AG09319 (cell line): ENCODE results near the gene CAMK1G.

Experiments
- DNase-seq: peaks from one replicate; pipeline ENCODE4 v3.0.0-alpha.2; 2010; ENCODE audit warnings: low read depth; ENCODE audit errors: extremely low read depth
- TF ChIP-seq, protein P1 (sequence below): IDR thresholded peaks from 2 replicates; pipeline ENCODE4 v1.5.1; 2011; ENCODE audit warnings: low read depth, mild to moderate bottlenecking, inconsistent platforms, low read length, moderate library complexity

Gene CAMK1G

DNA sequence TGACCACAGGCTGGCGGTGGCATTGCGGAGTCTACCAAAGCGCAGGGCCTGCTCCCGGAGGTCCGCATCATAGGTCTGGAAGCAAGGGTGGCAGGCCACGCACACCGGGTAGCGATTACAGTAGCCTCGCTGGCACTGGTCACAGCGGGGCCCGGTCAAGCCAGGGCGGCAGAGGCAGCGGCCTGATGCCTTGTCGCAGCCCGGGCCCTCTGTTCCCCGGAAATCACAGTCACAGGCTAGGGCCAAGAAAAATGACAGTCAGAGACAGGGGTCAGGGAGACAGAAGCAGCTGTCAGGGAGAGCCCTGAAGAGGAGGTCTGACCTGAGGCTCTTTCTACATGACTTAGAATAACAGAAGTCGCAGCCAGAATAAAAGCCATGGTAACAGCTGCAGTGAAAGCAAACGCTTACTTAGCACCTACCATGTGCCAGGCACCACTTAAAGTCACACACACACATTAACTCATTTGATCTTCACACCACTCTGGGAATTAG, 42.3 kb downstream of the CAMK1G start:
- no peak for DNase-seq
- TF ChIP-seq, protein P1, sequence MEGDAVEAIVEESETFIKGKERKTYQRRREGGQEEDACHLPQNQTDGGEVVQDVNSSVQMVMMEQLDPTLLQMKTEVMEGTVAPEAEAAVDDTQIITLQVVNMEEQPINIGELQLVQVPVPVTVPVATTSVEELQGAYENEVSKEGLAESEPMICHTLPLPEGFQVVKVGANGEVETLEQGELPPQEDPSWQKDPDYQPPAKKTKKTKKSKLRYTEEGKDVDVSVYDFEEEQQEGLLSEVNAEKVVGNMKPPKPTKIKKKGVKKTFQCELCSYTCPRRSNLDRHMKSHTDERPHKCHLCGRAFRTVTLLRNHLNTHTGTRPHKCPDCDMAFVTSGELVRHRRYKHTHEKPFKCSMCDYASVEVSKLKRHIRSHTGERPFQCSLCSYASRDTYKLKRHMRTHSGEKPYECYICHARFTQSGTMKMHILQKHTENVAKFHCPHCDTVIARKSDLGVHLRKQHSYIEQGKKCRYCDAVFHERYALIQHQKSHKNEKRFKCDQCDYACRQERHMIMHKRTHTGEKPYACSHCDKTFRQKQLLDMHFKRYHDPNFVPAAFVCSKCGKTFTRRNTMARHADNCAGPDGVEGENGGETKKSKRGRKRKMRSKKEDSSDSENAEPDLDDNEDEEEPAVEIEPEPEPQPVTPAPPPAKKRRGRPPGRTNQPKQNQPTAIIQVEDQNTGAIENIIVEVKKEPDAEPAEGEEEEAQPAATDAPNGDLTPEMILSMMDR = no peak

DNA sequence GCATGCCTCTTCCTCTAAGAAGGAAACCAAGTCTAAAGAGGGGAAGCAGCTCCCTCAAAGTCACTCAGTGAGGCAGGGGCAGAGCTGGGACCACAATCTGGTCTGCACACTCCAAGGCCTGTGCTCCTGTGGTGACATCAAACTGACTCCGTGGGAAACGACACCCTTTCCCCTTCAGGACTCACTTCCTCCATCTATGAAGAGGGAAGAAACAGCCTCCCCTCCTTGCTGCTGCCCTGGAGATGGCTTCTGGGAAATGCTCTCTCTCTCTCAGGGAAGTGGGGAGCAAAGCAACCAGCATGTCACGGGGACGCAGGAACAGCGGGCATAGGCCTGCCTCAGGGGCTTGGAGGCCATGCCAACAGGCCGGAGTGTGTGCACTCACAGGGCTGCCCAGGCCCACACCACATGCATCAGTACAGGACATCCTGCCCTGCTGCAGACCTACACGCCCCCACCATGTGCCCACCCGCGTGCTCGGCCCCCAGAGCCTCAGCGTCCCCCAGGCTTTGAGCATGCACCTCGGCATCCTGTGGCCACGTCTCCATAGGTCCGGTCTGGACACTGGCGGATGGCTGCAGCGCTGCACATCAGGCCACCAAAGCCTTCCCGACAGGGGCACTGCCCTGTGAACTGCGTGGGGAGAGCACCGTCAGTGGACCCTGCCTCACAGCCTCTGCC, 43.0 kb downstream of the CAMK1G start:
- TF ChIP-seq, protein P1 = no peak
- DNase-seq = no peak

DNA sequence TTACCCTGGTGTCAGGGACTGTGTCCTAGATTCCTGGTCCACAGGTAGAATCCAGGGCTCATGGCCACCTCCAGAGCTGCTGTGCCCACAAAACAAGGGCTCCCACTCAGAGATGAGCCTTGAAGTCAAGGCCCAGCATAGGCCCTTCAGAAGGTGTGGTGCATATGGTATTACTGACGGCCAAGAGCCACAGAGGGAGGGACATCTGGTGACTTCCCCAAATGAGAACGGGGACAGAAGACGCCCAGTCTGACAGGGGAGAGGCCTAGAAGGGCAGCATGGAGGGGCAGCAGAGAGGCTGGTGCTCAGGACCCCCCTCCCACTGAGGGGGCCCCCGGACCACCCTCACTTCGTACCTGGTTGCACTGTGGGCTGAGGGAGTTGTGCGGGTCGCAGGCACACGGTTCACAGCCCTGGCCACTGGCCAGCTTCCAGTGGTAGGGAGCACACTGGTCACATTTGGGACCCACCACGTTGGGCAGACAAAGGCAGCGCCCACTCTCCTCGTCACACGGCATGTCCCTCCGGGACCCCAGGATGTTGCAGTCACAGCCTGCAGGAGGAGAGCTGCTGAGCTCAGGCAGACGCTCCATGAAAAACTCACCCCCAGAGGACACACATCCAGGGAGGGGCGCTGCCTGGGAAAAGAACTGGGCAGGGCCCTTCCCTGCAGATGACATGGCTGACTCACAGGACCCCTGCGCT, 43.7 kb downstream of the CAMK1G start:
- TF ChIP-seq, protein P1 = no peak
- no peak for DNase-seq

DNA sequence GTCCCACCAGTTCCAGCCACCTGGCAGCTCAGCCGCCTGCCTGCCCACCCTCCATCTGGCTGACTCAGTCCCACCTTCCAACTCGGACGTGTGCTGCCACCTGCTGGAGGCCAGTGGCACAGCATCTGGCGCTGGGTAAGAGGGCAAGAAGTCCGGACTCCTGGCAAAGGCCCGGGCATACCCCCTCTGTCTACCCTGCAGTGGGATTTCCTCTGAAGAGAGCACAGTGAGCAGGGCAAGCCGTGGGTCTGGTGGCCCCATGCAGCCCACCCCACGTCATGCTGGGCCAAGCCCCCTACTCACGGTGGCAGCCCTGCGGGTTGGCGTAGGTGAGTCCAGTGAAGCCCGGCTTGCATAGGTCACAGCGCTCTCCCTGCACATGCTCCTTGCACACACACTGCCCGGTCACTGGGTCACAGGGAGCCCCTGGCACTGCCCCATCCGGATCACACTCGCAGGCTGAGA, 44.2 kb downstream of the CAMK1G start:
- DNase-seq = no peak
- TF ChIP-seq, protein P1 = no peak; the same call in none of the 2 replicates

DNA sequence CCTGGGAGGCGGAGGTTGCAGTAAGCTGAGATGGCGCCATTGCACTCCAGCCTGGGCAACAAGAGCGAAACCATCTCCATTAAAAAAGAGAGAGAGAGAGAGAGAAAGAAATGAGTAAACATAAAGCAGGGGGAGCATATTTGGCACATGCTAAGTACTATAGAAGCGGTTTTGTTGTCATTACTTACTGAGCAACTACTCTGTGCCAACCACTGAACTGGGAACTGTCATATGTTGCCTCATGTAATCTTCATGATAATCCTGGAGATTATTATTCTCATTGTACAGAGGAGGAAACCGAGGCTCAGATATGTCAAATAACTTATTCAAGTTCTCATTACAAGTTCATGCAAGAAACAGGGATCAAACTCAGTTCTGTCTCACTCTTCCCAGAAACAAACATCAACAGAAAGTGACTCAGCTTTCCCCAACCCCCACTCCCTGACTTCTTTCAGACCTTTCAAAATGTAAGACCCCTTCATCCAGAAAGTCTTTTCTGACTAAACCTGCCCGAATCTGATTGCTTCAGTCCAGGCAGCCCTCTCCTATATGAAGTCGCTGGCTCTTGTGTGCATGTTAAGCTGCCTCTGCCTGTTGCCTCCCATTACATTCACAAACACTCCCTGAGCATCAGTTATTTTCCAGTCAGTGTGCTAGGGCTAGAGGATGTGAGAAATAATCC, 45.2 kb downstream of the CAMK1G start:
- no peak for DNase-seq
- TF ChIP-seq, protein P1 = no peak

DNA sequence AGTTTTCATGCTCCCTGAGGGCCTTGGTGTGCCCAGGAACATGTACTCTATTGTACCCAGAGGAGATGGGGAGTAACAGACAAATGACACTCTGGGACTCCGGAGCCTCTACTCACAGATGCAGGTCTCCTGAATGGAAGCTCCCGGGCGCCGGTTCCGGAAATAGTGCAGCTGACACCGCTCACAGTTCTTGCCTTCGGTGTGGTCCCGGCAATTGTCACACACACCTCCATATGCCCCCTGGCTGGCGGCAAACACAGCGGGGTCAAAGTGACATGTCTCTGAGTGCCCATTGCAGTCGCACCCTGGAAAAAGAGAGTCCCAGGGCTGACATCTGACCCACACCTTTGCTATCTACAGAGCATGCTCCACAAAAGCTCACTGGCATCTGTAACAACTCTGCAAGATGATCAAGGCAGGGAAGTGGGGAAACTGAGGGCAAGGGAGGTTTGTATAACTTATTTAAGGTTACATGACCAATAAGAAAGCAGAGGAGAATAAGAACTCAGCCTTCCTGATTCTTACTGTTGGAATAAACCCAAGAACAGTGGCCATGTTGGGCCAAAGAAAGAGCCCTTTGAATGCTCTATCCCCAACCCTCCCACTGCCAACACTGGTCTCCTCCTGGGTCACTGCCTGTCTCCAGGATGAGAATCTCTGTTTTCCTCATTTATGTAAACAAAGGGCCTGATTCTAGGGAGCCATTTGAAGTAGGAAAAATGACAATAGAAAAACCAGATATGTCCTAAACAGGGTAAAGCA, 46.3 kb downstream of the CAMK1G start:
- TF ChIP-seq, protein P1 = no peak
- no peak for DNase-seq
